ENCODE measurements around the gene NUP93. TPM values are rescaled to one million over a fixed set of nuclear protein-coding genes. Genes with fewer than 3 reads are reported as not detected.
"Not testable (repeated sequence)": the region's sequence is repeated elsewhere in the genome, so short reads cannot be mapped to it uniquely, and the experiment has no call there.

NUP93 gene
- total RNA-seq, 4 donors from 2014 or later, result 21.6 to 55.5 (median 37.7) TPM

GRCh38 chr16:56880685-56881084 is 150.8 kb downstream of the NUP93 start:
- no peak for TF ChIP-seq CTCF (IDR thresholded peaks at IDR 0.05)
- DNase-seq (ENCODE audit: low spot score) (no peak), ATAC-seq (ENCODE audit: low FRiP score) (no peak)

GRCh38 chr16:56882077-56882800 is 152.3 kb downstream of the NUP93 start:
- no peak for TF ChIP-seq CTCF (IDR thresholded peaks at IDR 0.05)
- ATAC-seq (ENCODE audit: low FRiP score), result no peak
- DNase-seq (ENCODE audit: low spot score), result no peak

- no peak for DNase-seq (ENCODE audit: low spot score)
- TF ChIP-seq CTCF (IDR thresholded peaks at IDR 0.05), result no peak
- ATAC-seq (ENCODE audit: low FRiP score), result no peak
Measured at GRCh38 chr16:56883586-56883985, 153.7 kb downstream of the NUP93 start.

- no peak for ATAC-seq (ENCODE audit: low FRiP score)
- TF ChIP-seq CTCF (IDR thresholded peaks at IDR 0.05), result no peak
- no peak for DNase-seq (ENCODE audit: low spot score)
Measured at GRCh38 chr16:56884026-56884582, 154.2 kb downstream of the NUP93 start.

- DNase-seq (ENCODE audit: low spot score); ATAC-seq (ENCODE audit: low FRiP score): not testable (repeated sequence)
Measured at GRCh38 chr16:56884929-56885328, 155.0 kb downstream of the NUP93 start.

GRCh38 chr16:56885446-56886162 is 155.7 kb downstream of the NUP93 start:
- DNase-seq (ENCODE audit: low spot score) (no peak), ATAC-seq (ENCODE audit: low FRiP score) (no peak)
- TF ChIP-seq CTCF (IDR thresholded peaks at IDR 0.05), result no peak

GRCh38 chr16:56886296-56886695 is 156.4 kb downstream of the NUP93 start:
- no peak for ATAC-seq (ENCODE audit: low FRiP score)

More at GRCh38 chr16:56886296-56886695, 156.4 kb downstream of the NUP93 start:
- no peak for TF ChIP-seq CTCF (IDR thresholded peaks at IDR 0.05)
- DNase-seq (ENCODE audit: low spot score), result no peak
